Activated naive CD8-positive, alpha-beta T cell (primary cell): ENCODE data around the gene ARAP2.

Experiments
- H3K27ac Mint-ChIP-seq: one replicate; pipeline ENCODE4 v1.8.0; 2021; ENCODE audit warnings: mixed read lengths
- H3K27me3 Mint-ChIP-seq: one replicate; pipeline ENCODE4 v1.8.0; 2021; ENCODE audit warnings: mixed read lengths
- H3K36me3 Mint-ChIP-seq: one replicate; pipeline ENCODE4 v1.8.0; 2021; ENCODE audit warnings: mixed read lengths
- H3K4me1 Mint-ChIP-seq: one replicate; pipeline ENCODE4 v1.8.0; 2021; ENCODE audit warnings: low read depth, mixed read lengths
- H3K4me3 Mint-ChIP-seq: one replicate; pipeline ENCODE4 v1.8.0; 2021; ENCODE audit warnings: mild to moderate bottlenecking, mixed read lengths
- H3K9me3 Mint-ChIP-seq: one replicate; pipeline ENCODE4 v1.8.0; 2021; ENCODE audit warnings: low read depth, mixed read lengths

Gene ARAP2

DNA sequence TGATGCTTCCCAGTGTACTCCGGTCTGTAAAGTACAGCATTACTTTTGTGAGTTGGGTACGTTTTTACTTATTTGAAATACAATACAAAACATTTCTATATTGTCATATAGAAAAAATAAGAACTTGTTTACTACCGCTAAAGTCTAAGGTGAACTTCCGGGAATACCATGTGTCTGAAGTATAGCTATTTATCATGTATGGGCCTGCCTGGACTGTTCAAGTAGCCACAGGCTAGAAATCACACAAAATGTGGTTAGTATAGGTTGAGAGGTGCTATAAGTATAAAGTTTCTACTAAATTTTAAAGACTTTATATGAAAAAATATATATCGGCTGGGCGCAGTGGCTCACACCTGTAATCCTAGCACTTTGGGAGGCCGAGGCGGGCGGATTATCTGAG is 152.3 kb downstream of the ARAP2 start:
- Mint-ChIP-seq H3K27me3 (no peaks in the 10 kb centered on the region), H3K4me1 (no peaks in the 10 kb centered on the region), H3K27ac (no peak overlapping the region), H3K36me3 (peaks cover 18% of the 10 kb centered on the region), H3K4me3 (no peak overlapping the region), H3K9me3 (no peaks in the 10 kb centered on the region)

DNA sequence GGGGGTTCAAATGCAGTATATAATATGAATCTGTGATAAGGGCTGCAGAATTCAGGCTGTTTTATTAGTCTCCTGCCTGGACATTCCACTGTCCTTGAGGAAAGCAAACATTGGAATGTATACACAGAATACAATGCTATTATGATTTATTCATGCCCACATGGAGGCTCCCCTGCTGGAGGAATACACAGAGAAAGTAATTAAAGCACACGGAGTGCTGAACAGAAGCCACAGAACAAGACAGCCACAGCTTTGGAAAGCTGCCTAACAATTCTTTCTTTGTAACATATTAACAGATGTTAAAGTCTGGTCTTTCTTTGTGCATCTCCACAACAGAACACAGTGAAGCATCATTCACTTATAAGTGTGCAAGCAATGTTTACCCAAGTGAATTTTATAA is 155.8 kb downstream of the ARAP2 start:
- Mint-ChIP-seq H3K4me3 (no peak overlapping the region), H3K36me3 (peaks cover 13% of the 10 kb centered on the region), H3K27me3 (no peaks in the 10 kb centered on the region), H3K9me3 (no peaks in the 10 kb centered on the region), H3K27ac (no peak overlapping the region), H3K4me1 (peaks cover 6% of the 10 kb centered on the region)

DNA sequence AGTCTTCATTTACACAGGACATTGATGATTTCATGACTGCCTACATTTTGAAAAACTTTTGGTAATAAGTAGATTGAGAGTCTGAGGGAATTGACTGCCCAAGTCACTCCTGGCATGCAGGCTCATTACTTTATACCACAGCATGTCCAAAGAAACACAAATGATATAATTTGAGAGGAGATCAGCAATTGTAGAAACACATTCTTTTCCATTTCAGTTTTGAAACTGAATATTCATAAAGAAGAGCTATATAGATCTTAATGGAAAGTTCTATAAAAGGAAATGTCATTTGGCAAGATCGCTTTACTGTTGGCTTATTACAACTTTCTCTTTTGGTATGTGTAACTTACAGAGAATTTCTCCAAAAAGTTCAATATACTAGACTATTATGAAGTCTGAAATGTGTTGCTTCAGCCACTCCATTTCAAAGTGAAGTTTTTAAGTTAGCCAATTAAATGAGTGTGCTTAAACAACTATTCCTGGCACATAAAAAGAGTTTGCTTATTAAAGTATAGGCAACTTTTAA is 158.0 kb downstream of the ARAP2 start:
- no peak overlapping the region for H3K4me3 Mint-ChIP-seq
- H3K9me3 Mint-ChIP-seq: no peaks in the 10 kb centered on the region
- peaks cover 13% of the 10 kb centered on the region for H3K36me3 Mint-ChIP-seq
- peaks cover 6% of the 10 kb centered on the region for H3K4me1 Mint-ChIP-seq
- no peaks in the 10 kb centered on the region for H3K27me3 Mint-ChIP-seq
- peak overlapping the region; percentile 65 for H3K27ac Mint-ChIP-seq

DNA sequence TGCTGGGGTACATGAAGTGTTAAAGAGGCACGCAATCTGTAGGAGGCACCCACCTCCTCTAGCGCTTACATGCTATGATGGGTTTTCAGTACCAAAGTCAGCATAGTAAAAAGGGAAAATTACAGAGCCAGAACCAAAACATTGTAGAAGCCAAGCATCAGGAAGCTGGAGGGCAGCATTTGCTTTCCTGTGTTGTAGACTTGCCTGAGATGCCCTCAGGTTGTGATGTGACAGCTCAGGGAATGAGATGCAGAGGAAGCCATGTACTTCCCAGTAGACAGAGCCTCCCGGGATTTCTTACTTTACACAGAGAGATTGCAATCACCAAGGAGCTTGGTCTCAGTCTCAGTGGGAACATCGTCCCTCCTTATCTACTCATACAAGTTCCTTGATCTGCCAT is 161.5 kb downstream of the ARAP2 start:
- Mint-ChIP-seq H3K27ac (no peak overlapping the region), H3K27me3 (no peaks in the 10 kb centered on the region), H3K9me3 (no peaks in the 10 kb centered on the region), H3K4me1 (peaks cover 6% of the 10 kb centered on the region), H3K36me3 (peaks cover 7% of the 10 kb centered on the region), H3K4me3 (no peak overlapping the region)

DNA sequence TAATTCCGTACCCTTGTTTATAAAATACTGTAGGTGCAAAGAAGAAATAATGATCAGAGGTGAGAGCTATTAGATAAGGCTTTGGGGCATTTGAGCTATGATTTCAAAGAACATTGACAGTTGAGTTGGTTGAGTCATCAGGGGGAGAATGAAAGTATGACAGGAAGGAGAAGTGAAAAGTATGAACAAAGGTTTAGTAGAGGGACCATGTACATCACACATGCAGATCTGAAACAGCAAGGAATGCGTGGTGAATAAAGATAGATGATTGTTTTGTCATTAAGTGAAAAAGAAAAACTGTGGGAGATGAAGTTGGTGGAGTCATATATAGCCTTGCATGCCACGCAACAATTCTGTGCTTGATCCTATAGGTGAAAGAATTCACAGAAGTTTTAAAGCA is 163.1 kb downstream of the ARAP2 start:
- Mint-ChIP-seq H3K27ac (no peak overlapping the region), H3K4me1 (peaks cover 5% of the 10 kb centered on the region)

DNA sequence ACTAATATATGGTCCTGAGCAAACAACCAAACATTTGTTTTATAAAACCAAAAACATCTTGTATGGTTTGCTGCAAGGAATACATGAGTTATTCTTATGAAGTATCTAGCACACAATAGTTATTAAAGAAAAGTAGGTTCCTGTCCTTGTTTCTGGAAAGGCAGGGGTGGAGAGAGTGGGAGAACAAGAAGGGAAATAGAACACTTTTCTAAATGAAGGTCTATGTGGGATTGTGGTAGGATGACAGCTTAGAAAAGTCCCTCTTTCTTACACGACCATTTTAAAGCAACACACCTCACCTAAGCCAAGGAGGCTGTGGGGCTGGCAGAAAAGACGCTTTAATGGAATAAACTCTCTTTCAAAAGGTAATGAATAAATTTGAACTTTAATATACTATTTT is 164.6 kb downstream of the ARAP2 start:
- peaks cover 5% of the 10 kb centered on the region for H3K36me3 Mint-ChIP-seq
- H3K27ac Mint-ChIP-seq: no peak overlapping the region
- no peaks in the 10 kb centered on the region for H3K4me1 Mint-ChIP-seq
- H3K9me3 Mint-ChIP-seq: no peaks in the 10 kb centered on the region
- no peaks in the 10 kb centered on the region for H3K27me3 Mint-ChIP-seq
- H3K4me3 Mint-ChIP-seq: no peak overlapping the region

More for the DNA sequence above, 163.1 kb downstream of the ARAP2 start:
- Mint-ChIP-seq H3K4me3 (no peak overlapping the region), H3K27me3 (no peaks in the 10 kb centered on the region), H3K36me3 (peaks cover 6% of the 10 kb centered on the region), H3K9me3 (no peaks in the 10 kb centered on the region)

DNA sequence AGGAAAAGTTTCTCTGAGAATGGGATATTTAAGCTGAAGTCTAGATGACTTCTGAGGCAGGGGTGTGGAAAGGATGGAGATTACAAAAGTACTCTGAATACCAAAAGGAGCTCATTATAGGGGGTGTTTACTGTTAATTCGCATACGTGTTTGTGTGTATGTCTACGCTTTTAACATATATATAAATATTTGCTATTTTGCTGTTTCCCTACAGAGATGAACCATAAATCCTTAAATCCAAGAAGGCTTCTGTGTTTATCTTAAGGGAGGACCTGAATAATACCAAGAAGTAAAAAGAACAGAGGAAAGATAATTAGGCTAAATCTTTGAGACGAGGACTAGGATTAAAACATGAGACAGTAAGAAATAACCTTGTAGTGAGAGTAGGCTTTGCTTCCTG is 166.0 kb downstream of the ARAP2 start:
- H3K36me3 Mint-ChIP-seq: peaks cover 8% of the 10 kb centered on the region
- H3K4me1 Mint-ChIP-seq: no peaks in the 10 kb centered on the region
- H3K9me3 Mint-ChIP-seq: no peaks in the 10 kb centered on the region
- no peak overlapping the region for H3K4me3 Mint-ChIP-seq
- no peaks in the 10 kb centered on the region for H3K27me3 Mint-ChIP-seq
- H3K27ac Mint-ChIP-seq: no peak overlapping the region

DNA sequence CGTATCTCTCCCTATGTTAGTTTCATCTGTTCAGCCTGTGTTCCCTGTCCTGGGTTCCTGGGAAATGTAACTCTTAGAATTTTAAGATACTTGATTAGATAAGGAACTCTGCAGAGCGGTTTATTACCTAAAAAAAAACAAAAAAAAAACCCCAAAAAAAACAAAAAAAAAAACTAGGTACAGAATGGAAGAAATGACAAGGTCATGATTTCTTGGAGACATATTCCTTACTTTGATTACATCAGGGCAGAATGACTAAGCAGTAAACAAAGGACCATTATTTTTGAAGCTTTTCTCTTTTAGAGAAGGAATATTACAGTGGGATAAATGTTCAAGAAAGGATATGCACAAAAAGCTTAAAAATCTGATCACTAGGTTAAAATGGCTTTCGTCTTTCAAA is 171.8 kb downstream of the ARAP2 start:
- no peaks in the 10 kb centered on the region for H3K9me3 Mint-ChIP-seq
- H3K4me3 Mint-ChIP-seq: no peak overlapping the region
- H3K4me1 Mint-ChIP-seq: no peaks in the 10 kb centered on the region
- H3K27me3 Mint-ChIP-seq: no peaks in the 10 kb centered on the region
- no peak overlapping the region for H3K27ac Mint-ChIP-seq
- H3K36me3 Mint-ChIP-seq: peaks cover 24% of the 10 kb centered on the region

DNA sequence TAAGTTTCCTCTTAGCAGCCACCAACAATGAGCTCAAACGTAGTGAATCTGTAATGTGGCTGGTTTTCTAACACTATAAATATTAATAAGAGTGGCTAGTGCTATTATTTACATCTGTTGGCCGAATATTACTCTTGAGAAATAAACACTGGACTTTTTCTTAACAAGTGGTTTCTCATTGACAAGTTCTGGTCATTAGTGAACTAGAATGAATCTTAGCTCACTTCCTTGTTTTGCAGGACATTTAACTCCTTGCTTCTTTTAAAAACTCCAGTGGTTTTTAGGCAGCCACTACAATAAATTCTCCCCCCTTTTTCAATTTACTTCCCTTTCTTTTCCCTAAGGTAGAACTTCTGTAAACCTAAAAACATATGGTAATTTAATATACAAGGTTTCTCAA is 177.2 kb downstream of the ARAP2 start:
- H3K27me3 Mint-ChIP-seq: no peaks in the 10 kb centered on the region
- H3K4me3 Mint-ChIP-seq: no peak overlapping the region
- H3K4me1 Mint-ChIP-seq: no peaks in the 10 kb centered on the region
- peaks cover 29% of the 10 kb centered on the region for H3K36me3 Mint-ChIP-seq
- H3K27ac Mint-ChIP-seq: no peak overlapping the region
- H3K9me3 Mint-ChIP-seq: no peaks in the 10 kb centered on the region

DNA sequence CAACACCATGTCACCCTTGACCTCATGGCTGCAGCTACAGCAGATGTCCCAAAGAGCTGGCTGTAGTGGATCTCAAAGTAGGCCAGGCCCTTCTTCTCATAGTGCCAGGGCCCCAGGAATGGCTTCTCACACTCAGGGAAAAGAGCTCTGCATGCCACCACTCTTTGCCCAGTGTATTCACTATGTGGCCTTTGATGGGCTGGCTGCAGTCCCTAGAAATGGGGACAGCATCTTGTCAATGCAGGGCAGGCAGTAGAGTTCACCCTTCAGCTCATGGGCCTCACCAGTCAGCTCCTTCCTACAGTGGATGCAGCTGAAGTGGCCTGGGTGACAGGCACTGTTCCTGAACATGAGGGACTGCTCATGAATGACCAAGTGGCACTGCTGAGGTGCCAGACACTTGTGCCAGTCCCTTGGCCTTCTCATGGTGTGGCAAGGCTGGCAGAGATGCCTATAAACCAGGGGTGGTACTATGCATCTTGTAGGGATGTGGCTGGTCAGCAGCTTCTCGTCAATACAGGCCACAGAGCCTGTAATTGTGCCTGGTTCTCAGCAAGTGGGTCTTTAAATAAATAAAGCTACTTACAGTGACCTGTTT is 178.9 kb downstream of the ARAP2 start:
- H3K36me3 Mint-ChIP-seq: peaks cover 28% of the 10 kb centered on the region
- peaks cover 5% of the 10 kb centered on the region for H3K9me3 Mint-ChIP-seq
- no peaks in the 10 kb centered on the region for H3K27me3 Mint-ChIP-seq
- no peaks in the 10 kb centered on the region for H3K4me1 Mint-ChIP-seq
- H3K27ac Mint-ChIP-seq: no peak overlapping the region
- H3K4me3 Mint-ChIP-seq: no peak overlapping the region

DNA sequence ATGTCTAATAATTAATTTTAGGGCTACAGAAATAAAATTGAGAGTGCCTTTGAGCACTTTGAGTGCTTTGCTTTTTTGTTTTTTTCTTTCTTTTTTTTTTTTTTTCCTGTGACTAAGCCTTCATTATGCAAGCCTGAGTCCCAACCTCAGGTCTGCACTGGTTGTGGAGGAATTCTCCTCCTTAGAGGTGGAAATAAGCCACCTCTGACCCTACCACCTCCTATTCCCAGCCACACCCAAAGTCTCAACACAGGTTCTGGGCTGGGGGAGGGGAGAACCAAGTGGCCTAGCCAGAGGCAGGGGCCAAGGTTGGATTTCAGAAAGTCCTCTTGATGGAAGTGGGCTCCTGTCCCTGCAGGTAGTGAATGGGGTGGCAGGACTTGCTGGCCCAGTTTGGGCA is 180.2 kb downstream of the ARAP2 start:
- Mint-ChIP-seq H3K36me3 (peaks cover 23% of the 10 kb centered on the region), H3K27ac (no peak overlapping the region), H3K9me3 (peaks cover 5% of the 10 kb centered on the region)

DNA sequence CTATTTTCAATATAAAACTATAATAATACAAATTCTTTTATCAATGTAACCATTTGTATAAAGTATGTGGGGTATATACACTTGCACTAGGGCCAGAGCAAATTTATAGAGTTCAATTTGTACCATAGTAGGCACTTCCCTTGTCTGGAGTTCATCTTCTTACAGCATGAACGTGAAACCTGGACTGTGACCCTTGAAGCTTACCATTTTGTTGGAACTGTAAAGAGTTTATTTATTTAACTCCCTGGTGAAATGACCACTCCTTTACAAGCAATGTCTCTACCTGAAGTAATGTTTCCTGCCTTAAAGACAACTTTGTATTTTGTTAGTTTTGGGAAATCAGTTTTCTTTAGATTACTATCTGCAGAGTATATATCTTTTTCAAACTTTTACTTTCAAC is 188.2 kb downstream of the ARAP2 start:
- Mint-ChIP-seq H3K4me1 (no peaks in the 10 kb centered on the region), H3K9me3 (no peaks in the 10 kb centered on the region), H3K27ac (no peak overlapping the region), H3K36me3 (peaks cover 6% of the 10 kb centered on the region), H3K27me3 (no peaks in the 10 kb centered on the region), H3K4me3 (no peak overlapping the region)

More for the DNA sequence above, 180.2 kb downstream of the ARAP2 start:
- Mint-ChIP-seq H3K27me3 (no peaks in the 10 kb centered on the region), H3K4me3 (no peak overlapping the region), H3K4me1 (no peaks in the 10 kb centered on the region)

DNA sequence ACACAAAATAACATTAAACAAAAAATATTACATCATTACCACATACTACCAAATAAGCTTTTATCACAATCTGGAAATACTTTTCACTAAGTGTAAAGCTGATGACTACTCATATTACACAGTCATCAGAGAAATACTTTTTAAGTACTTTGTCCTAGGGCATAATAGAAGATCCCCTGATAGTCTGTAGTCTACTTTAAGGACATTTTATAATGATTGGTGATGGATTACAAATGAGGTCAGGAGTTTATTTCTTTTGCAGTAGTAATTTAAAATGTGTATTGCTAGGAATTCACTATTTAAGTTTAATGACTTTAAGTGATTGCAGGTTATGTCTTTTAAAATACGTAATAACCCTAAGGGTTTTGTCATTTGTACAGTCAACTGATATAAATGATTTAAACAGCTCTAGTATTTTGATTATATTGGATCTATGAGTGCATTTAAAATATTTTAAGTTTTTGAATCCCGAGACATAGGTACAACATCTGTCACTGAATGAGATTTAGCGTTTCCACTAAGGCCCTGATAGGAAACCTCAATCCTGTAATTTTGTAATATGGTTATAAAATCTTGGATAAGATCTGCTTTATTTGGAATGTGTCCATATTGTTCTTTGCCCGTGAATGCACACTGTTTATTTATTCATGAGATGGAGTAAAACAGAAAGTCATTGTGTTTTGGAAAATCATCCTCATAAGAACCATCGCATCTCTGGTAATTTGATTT is 189.5 kb downstream of the ARAP2 start:
- no peaks in the 10 kb centered on the region for H3K9me3 Mint-ChIP-seq
- peaks cover 5% of the 10 kb centered on the region for H3K36me3 Mint-ChIP-seq
- H3K27me3 Mint-ChIP-seq: no peaks in the 10 kb centered on the region
- H3K4me1 Mint-ChIP-seq: no peaks in the 10 kb centered on the region
- H3K4me3 Mint-ChIP-seq: no peak overlapping the region
- H3K27ac Mint-ChIP-seq: no peak overlapping the region

DNA sequence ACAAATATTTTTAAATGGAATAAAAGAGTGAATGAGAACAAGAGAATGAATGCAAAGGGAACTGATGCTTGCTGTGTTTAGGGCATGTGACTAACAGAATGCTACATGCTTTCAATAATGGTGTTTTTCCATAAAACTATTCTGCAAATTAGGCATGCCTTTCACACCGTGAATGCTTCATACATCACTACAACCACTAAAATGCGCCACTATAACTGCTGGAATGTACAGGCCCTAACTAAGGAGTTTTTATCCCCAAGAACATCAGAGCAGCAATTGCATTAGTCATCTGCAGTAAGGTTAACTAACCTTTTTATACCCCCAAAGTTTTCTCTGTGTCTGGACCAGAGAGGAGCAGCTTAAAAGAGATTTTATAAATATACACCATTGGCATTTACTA is 190.4 kb downstream of the ARAP2 start:
- Mint-ChIP-seq H3K4me1 (no peaks in the 10 kb centered on the region), H3K9me3 (no peaks in the 10 kb centered on the region), H3K27me3 (no peaks in the 10 kb centered on the region), H3K27ac (no peak overlapping the region), H3K36me3 (peaks cover 5% of the 10 kb centered on the region), H3K4me3 (no peak overlapping the region)

DNA sequence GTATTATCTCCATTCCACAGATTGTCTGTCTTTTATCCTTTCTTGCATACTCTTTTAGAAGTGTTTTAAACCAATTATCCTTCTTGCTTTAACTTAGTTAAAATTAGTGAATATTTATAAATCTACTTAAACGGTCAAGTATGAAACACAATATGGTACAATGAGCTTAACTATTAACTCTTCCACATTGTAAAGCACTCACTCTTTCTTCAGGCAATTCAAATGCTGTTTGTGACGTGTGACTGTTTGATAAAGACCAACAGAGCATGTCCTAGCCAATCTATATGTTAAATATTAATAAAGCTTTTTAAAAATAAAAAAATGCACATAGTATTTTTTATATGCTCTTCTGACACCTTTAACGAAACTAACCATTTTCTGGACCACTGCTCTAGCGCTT is 192.7 kb downstream of the ARAP2 start:
- no peaks in the 10 kb centered on the region for H3K27me3 Mint-ChIP-seq
- H3K4me3 Mint-ChIP-seq: no peak overlapping the region
- peaks cover 5% of the 10 kb centered on the region for H3K36me3 Mint-ChIP-seq

DNA sequence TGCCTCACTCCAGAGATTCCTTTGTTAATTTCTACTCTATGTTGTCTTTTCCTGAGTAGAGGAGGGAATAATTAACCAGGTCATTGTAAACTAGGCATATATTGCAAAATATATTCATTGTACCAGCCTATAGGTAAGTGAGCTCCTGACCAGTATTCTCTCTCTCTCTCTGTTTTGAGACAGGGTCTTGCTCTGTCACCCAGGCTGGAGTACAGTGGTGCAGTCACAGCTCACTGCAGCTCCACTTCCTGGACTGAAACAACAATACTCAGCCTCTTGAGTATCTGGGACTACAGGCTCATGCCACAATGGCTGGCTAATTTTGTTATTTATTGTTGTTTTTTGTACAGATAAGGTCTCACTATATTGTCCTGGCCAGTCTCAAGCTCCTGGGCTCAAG is 198.3 kb downstream of the ARAP2 start:
- Mint-ChIP-seq H3K27me3 (no peaks in the 10 kb centered on the region), H3K9me3 (no peaks in the 10 kb centered on the region), H3K4me3 (no peak overlapping the region), H3K4me1 (no peaks in the 10 kb centered on the region), H3K36me3 (peaks cover 7% of the 10 kb centered on the region), H3K27ac (no peak overlapping the region)

More for the DNA sequence above, 192.7 kb downstream of the ARAP2 start:
- Mint-ChIP-seq H3K4me1 (no peaks in the 10 kb centered on the region), H3K9me3 (no peaks in the 10 kb centered on the region), H3K27ac (no peak overlapping the region)
